ENCODE measurements around the gene PNMT. TPM values are rescaled to one million over a fixed set of nuclear protein-coding genes. Genes with fewer than 3 reads are reported as not detected.

PNMT gene
- total RNA-seq, 4 donors from 2014 or later = 0.80 to 48.3 (median 1.3) TPM

DNA sequence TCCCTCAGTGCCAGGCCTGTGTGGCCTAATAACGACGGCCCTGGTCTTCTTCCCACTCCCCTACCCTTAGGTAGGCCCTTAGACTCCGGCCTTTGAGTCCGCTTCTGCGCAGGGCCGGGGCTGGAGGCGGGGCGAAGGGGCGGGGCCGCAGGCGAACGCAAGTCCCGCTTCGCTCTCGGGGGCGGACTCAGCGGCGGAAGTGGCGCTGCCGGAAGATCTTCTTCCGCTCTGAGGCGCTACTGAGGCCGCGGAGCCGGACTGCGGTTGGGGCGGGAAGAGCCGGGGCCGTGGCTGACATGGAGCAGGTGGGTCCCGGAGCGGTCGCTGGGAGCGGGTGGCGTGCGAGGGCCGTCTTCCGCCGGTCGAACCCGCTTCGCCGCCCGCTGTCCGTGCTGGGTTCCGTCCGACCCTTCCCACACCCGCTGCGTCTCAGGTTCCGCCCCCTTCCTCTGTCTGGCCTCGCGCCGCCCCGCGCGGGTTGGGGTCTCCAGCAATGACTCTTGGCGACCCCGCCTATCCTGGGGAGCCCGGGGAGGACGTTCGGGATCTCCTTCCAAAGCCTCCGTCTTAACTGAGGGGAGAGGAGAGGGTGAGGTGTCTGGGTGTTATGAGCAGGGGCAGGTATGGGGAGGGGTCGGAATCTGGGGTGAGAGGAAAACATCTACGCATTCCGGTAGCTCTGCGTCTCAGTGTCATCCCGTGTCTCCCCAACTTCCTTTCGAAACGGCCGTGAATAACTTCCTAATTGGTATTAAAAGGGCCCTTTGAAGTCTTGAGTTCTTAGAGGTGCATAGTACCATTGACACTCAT is 31.1 kb upstream of the PNMT start, which contains the start of gene STARD3:
Gene STARD3 (plus strand): TSS at position 218 of the 810 bp plus-strand sequence. CDS start 16,388 bp downstream, outside the sequence.
- intact Hi-C loops (cut with DNase I; ENCODE audit: low total_unique reads) = loop anchor here (10.0 kb wide), 1 partner anchor 118 kb away; no protein-coding TSS in a partner anchor

DNA sequence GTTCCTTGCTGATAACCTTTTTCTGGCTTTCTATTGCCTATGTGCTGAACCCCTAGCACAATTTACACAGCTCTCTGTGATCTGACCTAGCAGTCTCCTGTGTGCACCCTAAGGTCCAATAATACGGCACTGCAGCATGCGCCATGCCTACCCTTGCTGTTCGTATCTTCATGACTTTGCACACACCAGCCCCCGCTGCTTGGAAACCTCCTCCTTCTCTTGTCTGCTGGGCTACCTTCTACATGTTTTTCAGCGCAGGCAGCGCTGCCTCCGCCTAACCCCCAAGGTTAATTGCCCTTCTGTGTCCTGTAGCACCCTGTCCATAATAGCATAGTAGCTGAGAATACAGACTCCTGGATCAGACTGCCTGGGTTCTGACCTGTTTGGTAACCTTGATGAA is 29.9 kb upstream of the PNMT start:
- 82 to 93% methylated on average over 5 to 7 of the region's 7 CpGs for WGBS, 2 donors (ENCODE audit: low coverage in 1 of 2)
- TF ChIP-seq EP300 (IDR thresholded peaks at IDR 0.05; ENCODE audit: low read depth) (no peak), POLR2A (IDR thresholded peaks at IDR 0.05) (no peak), POLR2AphosphoS5 (IDR thresholded peaks at IDR 0.05) (no peak)
- TF ChIP-seq, protein P1, sequence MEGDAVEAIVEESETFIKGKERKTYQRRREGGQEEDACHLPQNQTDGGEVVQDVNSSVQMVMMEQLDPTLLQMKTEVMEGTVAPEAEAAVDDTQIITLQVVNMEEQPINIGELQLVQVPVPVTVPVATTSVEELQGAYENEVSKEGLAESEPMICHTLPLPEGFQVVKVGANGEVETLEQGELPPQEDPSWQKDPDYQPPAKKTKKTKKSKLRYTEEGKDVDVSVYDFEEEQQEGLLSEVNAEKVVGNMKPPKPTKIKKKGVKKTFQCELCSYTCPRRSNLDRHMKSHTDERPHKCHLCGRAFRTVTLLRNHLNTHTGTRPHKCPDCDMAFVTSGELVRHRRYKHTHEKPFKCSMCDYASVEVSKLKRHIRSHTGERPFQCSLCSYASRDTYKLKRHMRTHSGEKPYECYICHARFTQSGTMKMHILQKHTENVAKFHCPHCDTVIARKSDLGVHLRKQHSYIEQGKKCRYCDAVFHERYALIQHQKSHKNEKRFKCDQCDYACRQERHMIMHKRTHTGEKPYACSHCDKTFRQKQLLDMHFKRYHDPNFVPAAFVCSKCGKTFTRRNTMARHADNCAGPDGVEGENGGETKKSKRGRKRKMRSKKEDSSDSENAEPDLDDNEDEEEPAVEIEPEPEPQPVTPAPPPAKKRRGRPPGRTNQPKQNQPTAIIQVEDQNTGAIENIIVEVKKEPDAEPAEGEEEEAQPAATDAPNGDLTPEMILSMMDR (IDR thresholded peaks at IDR 0.05) = no peak
- Histone ChIP-seq H3K4me3 (peak overlapping the region in 1 of 4 donors; percentile 71), H3K4me1 (peaks cover 30 to 83% (median 57%) of the 10 kb centered on the region in 4 donors), H3K27ac (no peak overlapping the region), H3K9me3 (no peaks in the 10 kb centered on the region), H3K27me3 (no peaks in the 10 kb centered on the region), H3K36me3 (no peaks in the 10 kb centered on the region)
- DNase-seq = no peak
- intact Hi-C loops (cut with DNase I; ENCODE audit: low total_unique reads) (loop anchor here (10.0 kb wide), 1 partner anchor 116 kb away; no protein-coding TSS in a partner anchor), in situ Hi-C loops (cut with MboI; ENCODE audit: low pct_ligation_motif_present in 1 of 4, low pct_unique_long_range_greater_than_20kb in 1 of 4, low sequenced_read_pairs in 3 of 4) (loop anchor here in 1 of 4 donors (25.0 kb wide), 1 partner anchor 99 kb away; the partner anchor contains the start of genes GRB7 and MIEN1)

More for the DNA sequence above, 31.1 kb upstream of the PNMT start, which contains the start of gene STARD3:
- 1 to 20% methylated on average over 3 to 66 of the region's 69 CpGs for WGBS, 2 donors (ENCODE audit: low coverage in 1 of 2)
- Histone ChIP-seq H3K4me3 (peak within 1 kb of the TSS; percentile 71 to 82 (median 74)), H3K27ac (peak within 1 kb of the TSS; percentile 90 to 93 (median 90)), H3K36me3 (no peaks in the 10 kb centered on the region), H3K27me3 (no peaks in the 10 kb centered on the region), H3K4me1 (peaks cover 31 to 85% (median 59%) of the 10 kb centered on the region in 4 donors), H3K9me3 (no peaks in the 10 kb centered on the region)
- peak; percentile 96 for DNase-seq
- in situ Hi-C loops (cut with MboI; ENCODE audit: low pct_ligation_motif_present in 1 of 4, low pct_unique_long_range_greater_than_20kb in 1 of 4, low sequenced_read_pairs in 3 of 4) = loop anchor here in 1 of 4 donors (25.0 kb wide), 1 partner anchor 100 kb away; the partner anchor contains the start of genes GRB7 and MIEN1
- TF ChIP-seq POLR2A (IDR thresholded peaks at IDR 0.05) (peak; percentile 78), POLR2AphosphoS5 (IDR thresholded peaks at IDR 0.05) (peak in 2 of 3 donors; percentile 82 to 83), EP300 (IDR thresholded peaks at IDR 0.05; ENCODE audit: low read depth) (no peak)
- TF ChIP-seq, protein P1 (IDR thresholded peaks at IDR 0.05) = peak in 2 of 5 experiments; percentile 14 to 48

DNA sequence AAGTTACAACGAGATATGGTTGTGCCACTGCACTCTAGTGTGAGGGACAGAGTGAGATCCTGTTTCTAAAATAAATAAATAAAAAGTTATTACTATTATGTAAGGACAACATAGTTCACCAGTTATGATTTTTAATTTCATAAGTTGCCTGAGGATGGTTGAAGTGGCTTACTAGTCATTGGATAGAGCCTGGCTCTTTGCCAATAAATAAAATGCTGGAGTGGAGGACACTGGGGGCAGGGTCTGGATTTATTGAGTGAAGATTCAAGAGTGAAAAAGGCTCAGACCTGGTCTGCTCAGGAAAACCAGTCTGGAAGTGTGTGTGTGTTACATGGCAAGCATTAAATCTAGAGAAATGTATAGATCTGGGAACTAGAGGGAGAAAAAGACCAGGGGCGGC is 29.2 kb upstream of the PNMT start:
- Histone ChIP-seq H3K27me3 (no peaks in the 10 kb centered on the region), H3K36me3 (no peaks in the 10 kb centered on the region), H3K9me3 (no peaks in the 10 kb centered on the region), H3K4me3 (no peak overlapping the region), H3K4me1 (peaks cover 23 to 76% (median 50%) of the 10 kb centered on the region in 4 donors), H3K27ac (no peak overlapping the region)
- TF ChIP-seq, protein P1 (IDR thresholded peaks at IDR 0.05) = no peak
- no peak for TF ChIP-seq POLR2A (IDR thresholded peaks at IDR 0.05)
- intact Hi-C loops (cut with DNase I; ENCODE audit: low total_unique reads) (loop anchor here (10.0 kb wide), 1 partner anchor 116 kb away; no protein-coding TSS in a partner anchor), in situ Hi-C loops (cut with MboI; ENCODE audit: low pct_ligation_motif_present in 1 of 4, low pct_unique_long_range_greater_than_20kb in 1 of 4, low sequenced_read_pairs in 3 of 4) (loop anchor here in 1 of 4 donors (25.0 kb wide), 1 partner anchor 98 kb away; the partner anchor contains the start of genes GRB7 and MIEN1)
- no peak for DNase-seq
- 59 to 92% methylated on average over 2 of the region's 2 CpGs for WGBS, 2 donors (ENCODE audit: low coverage in 1 of 2)

Data from transverse colon (tissue), 4 donors.